Measurements from ENCODE around the gene CCDC158.

CCDC158 gene

DNA sequence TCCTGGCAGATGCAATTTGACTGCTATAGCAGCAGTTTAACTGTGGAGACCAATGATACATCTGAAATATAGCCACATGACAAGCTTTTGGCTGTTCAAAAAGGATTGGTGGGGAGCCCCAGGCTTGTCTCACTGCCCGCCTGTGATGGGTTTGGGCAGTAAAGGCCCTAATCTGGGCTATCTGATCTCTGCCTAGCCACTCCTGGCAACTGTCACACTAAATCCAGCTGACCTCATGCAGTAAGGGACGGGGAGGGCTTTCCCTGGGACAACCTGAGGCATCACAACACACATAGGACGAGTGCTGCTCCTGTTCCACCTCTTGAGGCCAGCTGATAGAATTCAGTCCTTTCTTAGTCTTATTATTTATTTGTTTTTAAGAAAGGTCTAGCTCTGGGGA, 56.2 kb downstream of the CCDC158 start:
- TF ChIP-seq FOXM1 (IDR thresholded peaks at IDR 0.05; ENCODE audit: borderline replicate concordance, low read depth) (no peak), CREB1 (IDR thresholded peaks at IDR 0.05; ENCODE audit: low read depth) (no peak), TAF1 (IDR thresholded peaks at IDR 0.05; ENCODE audit: low read depth) (no peak), TCF12 (IDR thresholded peaks at IDR 0.05; ENCODE audit: low read depth) (no peak), TEAD4 (IDR thresholded peaks at IDR 0.05) (no peak), EP300 (IDR thresholded peaks at IDR 0.05; ENCODE audit: borderline replicate concordance) (no peak), CEBPB (IDR thresholded peaks at IDR 0.05) (no peak)
- TF ChIP-seq, protein P1, sequence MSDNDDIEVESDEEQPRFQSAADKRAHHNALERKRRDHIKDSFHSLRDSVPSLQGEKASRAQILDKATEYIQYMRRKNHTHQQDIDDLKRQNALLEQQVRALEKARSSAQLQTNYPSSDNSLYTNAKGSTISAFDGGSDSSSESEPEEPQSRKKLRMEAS (IDR thresholded peaks at IDR 0.05) = no peak
- TF ChIP-seq, protein P2, sequence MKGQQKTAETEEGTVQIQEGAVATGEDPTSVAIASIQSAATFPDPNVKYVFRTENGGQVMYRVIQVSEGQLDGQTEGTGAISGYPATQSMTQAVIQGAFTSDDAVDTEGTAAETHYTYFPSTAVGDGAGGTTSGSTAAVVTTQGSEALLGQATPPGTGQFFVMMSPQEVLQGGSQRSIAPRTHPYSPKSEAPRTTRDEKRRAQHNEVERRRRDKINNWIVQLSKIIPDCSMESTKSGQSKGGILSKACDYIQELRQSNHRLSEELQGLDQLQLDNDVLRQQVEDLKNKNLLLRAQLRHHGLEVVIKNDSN (IDR thresholded peaks at IDR 0.05) = no peak
- TF ChIP-seq, protein P3, sequence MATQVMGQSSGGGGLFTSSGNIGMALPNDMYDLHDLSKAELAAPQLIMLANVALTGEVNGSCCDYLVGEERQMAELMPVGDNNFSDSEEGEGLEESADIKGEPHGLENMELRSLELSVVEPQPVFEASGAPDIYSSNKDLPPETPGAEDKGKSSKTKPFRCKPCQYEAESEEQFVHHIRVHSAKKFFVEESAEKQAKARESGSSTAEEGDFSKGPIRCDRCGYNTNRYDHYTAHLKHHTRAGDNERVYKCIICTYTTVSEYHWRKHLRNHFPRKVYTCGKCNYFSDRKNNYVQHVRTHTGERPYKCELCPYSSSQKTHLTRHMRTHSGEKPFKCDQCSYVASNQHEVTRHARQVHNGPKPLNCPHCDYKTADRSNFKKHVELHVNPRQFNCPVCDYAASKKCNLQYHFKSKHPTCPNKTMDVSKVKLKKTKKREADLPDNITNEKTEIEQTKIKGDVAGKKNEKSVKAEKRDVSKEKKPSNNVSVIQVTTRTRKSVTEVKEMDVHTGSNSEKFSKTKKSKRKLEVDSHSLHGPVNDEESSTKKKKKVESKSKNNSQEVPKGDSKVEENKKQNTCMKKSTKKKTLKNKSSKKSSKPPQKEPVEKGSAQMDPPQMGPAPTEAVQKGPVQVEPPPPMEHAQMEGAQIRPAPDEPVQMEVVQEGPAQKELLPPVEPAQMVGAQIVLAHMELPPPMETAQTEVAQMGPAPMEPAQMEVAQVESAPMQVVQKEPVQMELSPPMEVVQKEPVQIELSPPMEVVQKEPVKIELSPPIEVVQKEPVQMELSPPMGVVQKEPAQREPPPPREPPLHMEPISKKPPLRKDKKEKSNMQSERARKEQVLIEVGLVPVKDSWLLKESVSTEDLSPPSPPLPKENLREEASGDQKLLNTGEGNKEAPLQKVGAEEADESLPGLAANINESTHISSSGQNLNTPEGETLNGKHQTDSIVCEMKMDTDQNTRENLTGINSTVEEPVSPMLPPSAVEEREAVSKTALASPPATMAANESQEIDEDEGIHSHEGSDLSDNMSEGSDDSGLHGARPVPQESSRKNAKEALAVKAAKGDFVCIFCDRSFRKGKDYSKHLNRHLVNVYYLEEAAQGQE (IDR thresholded peaks at IDR 0.05; ENCODE audit: low read depth) = no peak

DNA sequence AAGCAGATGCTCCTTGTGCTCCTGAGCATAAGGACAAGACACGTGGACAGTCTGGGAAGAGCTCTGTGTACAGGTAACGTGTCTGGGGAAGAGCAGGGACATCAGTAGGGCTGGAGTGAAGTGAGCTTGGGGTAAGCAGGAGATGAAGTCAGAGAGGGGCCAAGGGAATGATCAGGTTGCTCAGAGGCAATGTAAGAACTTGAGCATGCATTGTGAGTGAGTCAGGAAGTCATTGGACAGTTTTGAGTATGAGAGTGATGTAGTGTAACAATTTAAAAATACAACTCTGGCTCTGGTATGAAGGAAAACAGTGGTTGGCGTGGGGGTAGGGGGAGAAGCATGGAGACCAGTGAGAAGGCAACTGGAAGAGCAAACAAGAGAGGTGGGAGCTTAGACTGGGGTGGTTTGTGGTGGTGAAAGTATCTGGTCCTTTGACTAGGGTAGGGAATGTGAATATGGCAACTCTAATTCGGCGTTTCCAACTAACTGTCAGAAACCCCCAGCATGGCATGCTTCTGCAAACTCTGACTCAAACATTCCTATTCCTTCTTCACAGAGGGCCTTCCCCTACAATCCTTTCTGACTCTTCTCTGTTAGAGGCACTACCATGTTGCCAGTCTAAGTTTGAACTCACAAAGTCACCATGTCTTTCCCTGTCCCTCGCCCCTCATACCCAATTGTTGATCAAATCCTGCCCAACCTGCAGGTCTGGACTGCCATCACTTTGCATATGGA, 57.2 kb downstream of the CCDC158 start:
- TF ChIP-seq EGR1 (IDR thresholded peaks at IDR 0.05) (no peak), RAD21 (IDR thresholded peaks at IDR 0.05; ENCODE audit: low read depth) (no peak), CREB1 (IDR thresholded peaks at IDR 0.05; ENCODE audit: low read depth) (no peak), EP300 (IDR thresholded peaks at IDR 0.05; ENCODE audit: borderline replicate concordance) (no peak), CEBPB (IDR thresholded peaks at IDR 0.05) (no peak), FOXM1 (IDR thresholded peaks at IDR 0.05; ENCODE audit: borderline replicate concordance, low read depth) (no peak), TCF12 (IDR thresholded peaks at IDR 0.05; ENCODE audit: low read depth) (no peak), TAF1 (IDR thresholded peaks at IDR 0.05; ENCODE audit: low read depth) (no peak), TEAD4 (IDR thresholded peaks at IDR 0.05) (no peak), ZBTB7A (IDR thresholded peaks at IDR 0.05; ENCODE audit: low read depth) (no peak)
- TF ChIP-seq, protein P3 (IDR thresholded peaks at IDR 0.05; ENCODE audit: low read depth) = no peak
- TF ChIP-seq, protein P2 (IDR thresholded peaks at IDR 0.05) = no peak

DNA sequence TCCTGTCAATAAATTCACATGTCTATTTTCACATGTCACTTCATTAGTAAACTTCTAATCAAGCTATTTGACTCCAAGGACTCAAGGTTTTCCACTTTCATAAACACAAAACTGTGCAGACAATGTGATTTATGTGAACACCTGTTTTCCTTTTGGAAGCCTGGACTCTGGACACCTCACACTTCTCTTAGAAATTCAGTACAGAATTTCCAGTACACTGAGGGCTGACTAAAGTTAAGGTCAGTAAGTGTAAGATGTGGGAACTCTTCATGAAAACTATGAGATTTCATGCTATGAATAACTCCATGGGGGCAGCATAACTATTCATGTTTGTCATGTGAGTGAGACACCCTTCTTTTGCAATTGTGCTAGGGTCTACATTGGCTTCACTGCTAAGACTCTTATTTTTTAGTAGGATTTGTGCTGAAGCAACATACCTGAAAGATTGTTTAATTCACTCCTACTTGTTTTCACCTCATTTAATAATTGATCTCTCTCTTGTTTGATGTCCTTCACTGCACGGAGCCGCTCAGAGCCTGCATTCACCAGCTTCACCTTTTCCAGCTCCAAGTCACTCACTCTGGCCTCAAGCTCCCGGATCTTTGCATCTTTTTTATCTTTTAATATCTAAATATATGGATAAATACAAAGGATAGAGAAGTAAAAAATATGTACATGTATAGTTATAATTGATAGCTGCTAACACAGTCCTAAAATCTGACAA, 59.1 kb downstream of the CCDC158 start:
- no peak for TF ChIP-seq CREB1 (IDR thresholded peaks at IDR 0.05; ENCODE audit: low read depth)
- TF ChIP-seq TCF12 (IDR thresholded peaks at IDR 0.05; ENCODE audit: low read depth) = no peak
- TF ChIP-seq TEAD4 (IDR thresholded peaks at IDR 0.05) = no peak
- TF ChIP-seq EGR1 (IDR thresholded peaks at IDR 0.05) = no peak
- TF ChIP-seq TAF1 (IDR thresholded peaks at IDR 0.05; ENCODE audit: low read depth) = no peak
- no peak for TF ChIP-seq ZBTB7A (IDR thresholded peaks at IDR 0.05; ENCODE audit: low read depth)
- TF ChIP-seq FOXM1 (IDR thresholded peaks at IDR 0.05; ENCODE audit: borderline replicate concordance, low read depth) = no peak
- TF ChIP-seq CEBPB (IDR thresholded peaks at IDR 0.05) = no peak
- TF ChIP-seq RAD21 (IDR thresholded peaks at IDR 0.05; ENCODE audit: low read depth) = no peak
- TF ChIP-seq NFIC (IDR thresholded peaks at IDR 0.05) = no peak
- TF ChIP-seq, protein P2 (IDR thresholded peaks at IDR 0.05) = no peak
- TF ChIP-seq EP300 (IDR thresholded peaks at IDR 0.05; ENCODE audit: borderline replicate concordance) = no peak
- TF ChIP-seq, protein P3 (IDR thresholded peaks at IDR 0.05; ENCODE audit: low read depth) = no peak
- TF ChIP-seq YY1 (IDR thresholded peaks at IDR 0.05; ENCODE audit: low read depth) = no peak
- TF ChIP-seq, protein P1 (IDR thresholded peaks at IDR 0.05) = no peak
